ENCODE results near the gene SHROOM3. TPM values are rescaled to one million over a fixed set of nuclear protein-coding genes. Genes with fewer than 3 reads are reported as not detected.

SHROOM3 gene
- total RNA-seq, 6 experiments from 2014 or later, result 15.2 to 35.8 (median 29.9) TPM

GRCh38 chr4:76780781-76781697 is 346.0 kb downstream of the SHROOM3 start:
- intact Hi-C loops (cut with DNase I), result no loop called here
- 90% methylated on average over 7 of the region's 7 CpGs for WGBS (ENCODE audit: insufficient coverage, low coverage, low lambda C conversion rate, missing lambda C conversion rate)

DNA sequence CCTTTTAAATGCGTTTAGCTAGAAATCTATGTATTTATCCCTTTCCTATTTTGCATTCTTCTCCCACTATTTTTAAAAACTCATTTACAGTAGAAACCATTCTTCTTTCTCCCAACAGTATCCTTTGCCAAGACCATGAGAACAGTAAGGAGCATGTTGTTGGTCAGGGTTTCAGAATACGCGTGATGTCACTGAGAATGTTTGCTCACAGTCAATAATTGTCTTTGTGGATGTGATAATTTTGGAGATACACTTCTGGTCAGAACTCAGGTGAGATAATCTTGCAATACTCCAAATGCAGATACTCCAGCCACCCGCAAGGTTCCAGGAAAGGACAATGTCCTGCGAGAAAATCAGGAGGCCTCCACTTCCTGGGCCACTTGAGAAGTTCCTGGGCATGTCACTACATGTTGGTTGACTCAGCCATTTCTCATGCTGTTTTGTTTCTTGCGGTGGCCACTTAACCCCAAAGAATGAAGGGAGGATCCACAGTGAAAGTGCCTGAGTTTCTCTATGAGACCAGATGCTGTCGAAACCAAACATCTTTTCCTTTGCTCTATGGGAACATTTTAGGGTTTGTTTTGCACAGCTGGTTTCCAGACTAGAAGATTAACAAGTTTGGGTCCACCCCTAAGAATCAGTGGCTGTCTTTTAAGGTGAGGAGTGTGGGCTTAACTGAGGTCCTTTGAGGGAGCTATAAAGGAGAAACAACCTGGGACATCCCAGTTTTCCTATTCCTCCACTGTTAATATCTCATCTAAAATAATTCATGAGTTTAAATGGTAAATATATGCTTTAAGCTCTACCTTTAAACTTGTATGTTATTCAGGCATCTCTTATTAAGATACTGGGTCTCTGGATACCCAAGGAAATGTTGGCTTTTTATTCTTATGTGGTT is 346.9 kb downstream of the SHROOM3 start:
- TF ChIP-seq, protein P1, sequence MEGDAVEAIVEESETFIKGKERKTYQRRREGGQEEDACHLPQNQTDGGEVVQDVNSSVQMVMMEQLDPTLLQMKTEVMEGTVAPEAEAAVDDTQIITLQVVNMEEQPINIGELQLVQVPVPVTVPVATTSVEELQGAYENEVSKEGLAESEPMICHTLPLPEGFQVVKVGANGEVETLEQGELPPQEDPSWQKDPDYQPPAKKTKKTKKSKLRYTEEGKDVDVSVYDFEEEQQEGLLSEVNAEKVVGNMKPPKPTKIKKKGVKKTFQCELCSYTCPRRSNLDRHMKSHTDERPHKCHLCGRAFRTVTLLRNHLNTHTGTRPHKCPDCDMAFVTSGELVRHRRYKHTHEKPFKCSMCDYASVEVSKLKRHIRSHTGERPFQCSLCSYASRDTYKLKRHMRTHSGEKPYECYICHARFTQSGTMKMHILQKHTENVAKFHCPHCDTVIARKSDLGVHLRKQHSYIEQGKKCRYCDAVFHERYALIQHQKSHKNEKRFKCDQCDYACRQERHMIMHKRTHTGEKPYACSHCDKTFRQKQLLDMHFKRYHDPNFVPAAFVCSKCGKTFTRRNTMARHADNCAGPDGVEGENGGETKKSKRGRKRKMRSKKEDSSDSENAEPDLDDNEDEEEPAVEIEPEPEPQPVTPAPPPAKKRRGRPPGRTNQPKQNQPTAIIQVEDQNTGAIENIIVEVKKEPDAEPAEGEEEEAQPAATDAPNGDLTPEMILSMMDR (IDR thresholded peaks at IDR 0.05), result no peak
- TF ChIP-seq POLR2A (IDR thresholded peaks at IDR 0.05), result no peak
- intact Hi-C loops (cut with DNase I), result no loop called here
- no peaks in the 10 kb centered on the region for H3K9me3 ChIP-seq
- peaks cover 0 to 12% (median 0%) of the 10 kb centered on the region in 4 donors for H3K4me1 ChIP-seq
- ATAC-seq, result peak; percentile 45 to 94 (median 70)
- no peak overlapping the region for H3K4me3 ChIP-seq
- 50% methylated on average over 6 of the region's 7 CpGs for WGBS (ENCODE audit: insufficient coverage, low coverage, low lambda C conversion rate, missing lambda C conversion rate)
- H3K27ac ChIP-seq, result no peak overlapping the region
- H3K27me3 ChIP-seq, result no peaks in the 10 kb centered on the region
- H3K36me3 ChIP-seq, result peaks cover 0 to 10% (median 2%) of the 10 kb centered on the region in 4 donors
- DNase-seq, result no peak

More at GRCh38 chr4:76780781-76781697, 346.0 kb downstream of the SHROOM3 start:
- ATAC-seq, result peak in 1 of 4 donors; percentile 9
- H3K4me3 ChIP-seq, result no peak overlapping the region
- H3K36me3 ChIP-seq, result peaks cover 0 to 10% (median 2%) of the 10 kb centered on the region in 4 donors
- no peak overlapping the region for H3K27ac ChIP-seq
- no peak for TF ChIP-seq POLR2A (IDR thresholded peaks at IDR 0.05)
- TF ChIP-seq, protein P1 (IDR thresholded peaks at IDR 0.05), result no peak
- peaks cover 0 to 12% (median 0%) of the 10 kb centered on the region in 4 donors for H3K4me1 ChIP-seq
- no peaks in the 10 kb centered on the region for H3K27me3 ChIP-seq
- DNase-seq, result no peak
- no peaks in the 10 kb centered on the region for H3K9me3 ChIP-seq

- intact Hi-C loops (cut with DNase I), result no loop called here
- no peak for DNase-seq
- ATAC-seq, result no peak
- Histone ChIP-seq H3K9me3 (no peaks in the 10 kb centered on the region), H3K27me3 (no peaks in the 10 kb centered on the region), H3K4me3 (no peak overlapping the region), H3K27ac (no peak overlapping the region), H3K36me3 (peaks cover 0 to 10% (median 2%) of the 10 kb centered on the region in 4 donors), H3K4me1 (peaks cover 0 to 12% (median 0%) of the 10 kb centered on the region in 4 donors)
- TF ChIP-seq POLR2A (IDR thresholded peaks at IDR 0.05), result no peak
- TF ChIP-seq, protein P1 (IDR thresholded peaks at IDR 0.05), result no peak
- 73% methylated on average over 1 of the region's 1 CpG for WGBS (ENCODE audit: insufficient coverage, low coverage, low lambda C conversion rate, missing lambda C conversion rate)
Measured at GRCh38 chr4:76782837-76783236, 347.8 kb downstream of the SHROOM3 start.

GRCh38 chr4:76783836-76784235 is 348.8 kb downstream of the SHROOM3 start:
- Histone ChIP-seq H3K27me3 (no peaks in the 10 kb centered on the region), H3K4me3 (no peak overlapping the region), H3K4me1 (peaks cover 0 to 12% (median 0%) of the 10 kb centered on the region in 4 donors), H3K36me3 (peaks cover 0 to 10% (median 2%) of the 10 kb centered on the region in 4 donors), H3K27ac (no peak overlapping the region), H3K9me3 (no peaks in the 10 kb centered on the region)
- ATAC-seq (peak in 2 of 4 donors; percentile 16 to 21), DNase-seq (no peak)
- TF ChIP-seq, protein P1 (IDR thresholded peaks at IDR 0.05), result no peak
- no peak for TF ChIP-seq POLR2A (IDR thresholded peaks at IDR 0.05)
- 83% methylated on average over 2 of the region's 4 CpGs for WGBS (ENCODE audit: insufficient coverage, low coverage, low lambda C conversion rate, missing lambda C conversion rate)
- intact Hi-C loops (cut with DNase I), result no loop called here
